HG03460 (cell line): ENCODE results near the gene PTPN9.
"Not testable (repeated sequence)": the region's sequence is repeated elsewhere in the genome, so short reads cannot be mapped to it uniquely, and the experiment has no call there.

Source experiments
- ATAC-seq: cut with Tn5 transposase; IDR thresholded peaks from one replicate; pipeline ENCODE4 v1.9.1; 2021; ENCODE audit not compliant: unreplicated experiment

PTPN9 gene

GRCh38 chr15:75532413-75533250 is 46.5 kb downstream of the PTPN9 start:
- ATAC-seq, result no peak

GRCh38 chr15:75531041-75531450 is 48.1 kb downstream of the PTPN9 start:
- no peak for ATAC-seq

GRCh38 chr15:75530169-75530568 is 48.9 kb downstream of the PTPN9 start:
- ATAC-seq, result no peak

DNA sequence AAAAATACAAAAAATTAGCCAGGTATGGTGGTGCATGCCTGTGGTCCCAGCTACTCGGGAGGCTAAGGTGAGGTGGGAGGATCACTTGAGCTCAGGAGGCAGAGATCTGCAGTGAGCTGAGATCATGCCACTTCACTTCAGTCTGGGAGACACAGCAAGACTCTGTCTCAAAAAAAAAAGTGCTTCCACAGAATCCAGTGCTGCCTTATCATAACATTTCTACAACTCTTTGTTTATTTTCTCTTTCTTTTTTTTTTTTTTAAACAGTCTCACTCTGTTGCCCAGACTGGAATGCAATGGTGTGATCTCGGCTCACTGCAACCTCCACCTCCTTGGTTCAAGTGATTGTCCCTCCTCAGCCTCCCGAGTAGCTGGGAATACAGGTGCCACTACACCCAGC is 53.4 kb downstream of the PTPN9 start:
- not testable (repeated sequence) for ATAC-seq

- ATAC-seq, result no peak
These were observed 56.1 kb downstream of the PTPN9 start for GRCh38 chr15:75523011-75523410.

DNA sequence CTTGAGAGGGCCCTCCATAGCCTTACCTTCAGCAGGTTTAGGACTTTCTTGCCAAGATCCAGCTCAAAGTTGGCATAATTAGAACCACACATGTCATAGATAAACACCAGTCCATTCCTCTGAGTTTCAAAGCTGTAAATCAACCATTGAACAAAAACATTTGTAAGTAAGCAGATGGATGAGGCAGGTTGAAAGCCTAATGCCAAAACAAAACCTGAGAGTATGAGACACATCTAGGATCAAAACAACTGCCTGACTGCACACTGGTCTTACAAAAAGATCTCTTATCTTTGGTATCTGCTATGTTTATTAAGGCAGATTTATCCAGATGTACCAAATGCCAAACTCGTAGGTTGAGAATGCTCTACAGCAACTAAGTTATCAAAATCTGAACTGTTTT is 61.9 kb downstream of the PTPN9 start:
- ATAC-seq, result no peak

- no peak for ATAC-seq
These were observed 70.1 kb downstream of the PTPN9 start for GRCh38 chr15:75508840-75509532.

DNA sequence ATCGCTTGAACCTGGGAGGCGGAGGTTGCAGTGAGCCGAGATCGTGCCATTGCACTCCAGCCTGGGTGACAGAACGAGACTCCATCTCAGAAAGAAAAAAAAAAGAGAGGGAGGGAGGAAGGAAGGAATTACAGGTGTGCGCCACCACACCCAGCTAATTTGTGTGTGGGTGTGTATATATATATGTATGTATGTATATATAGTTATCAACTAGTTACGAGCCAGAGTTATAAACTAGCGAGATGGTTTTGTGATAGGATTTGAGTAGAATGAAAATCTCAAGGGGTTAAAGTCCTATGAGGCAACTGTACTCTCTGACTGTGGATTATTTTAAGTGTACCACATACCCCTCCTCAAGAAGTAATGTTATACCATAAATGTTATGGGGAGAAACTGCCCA is 76.8 kb downstream of the PTPN9 start:
- ATAC-seq, result no peak

DNA sequence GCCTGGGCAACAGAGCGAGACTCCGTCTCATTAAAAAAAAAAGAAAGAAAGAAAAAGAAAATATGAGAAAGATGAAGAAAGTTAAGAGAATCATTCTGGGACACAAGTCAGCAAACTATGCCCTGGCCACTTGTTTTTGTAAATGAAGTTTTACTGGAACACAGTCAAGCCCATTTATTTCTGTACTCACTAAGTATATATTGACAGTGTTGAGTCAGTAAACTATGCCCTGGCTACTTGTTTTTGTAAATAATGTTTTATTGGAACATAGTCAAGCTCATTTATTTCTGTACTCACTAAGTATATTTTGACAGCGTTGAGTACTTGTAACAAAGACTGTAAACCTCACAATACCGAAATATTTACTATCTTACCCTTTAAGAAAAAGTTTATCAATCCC is 85.4 kb downstream of the PTPN9 start:
- ATAC-seq, result no peak

- ATAC-seq, result no peak
These were observed 95.2 kb downstream of the PTPN9 start for GRCh38 chr15:75483961-75484360.

DNA sequence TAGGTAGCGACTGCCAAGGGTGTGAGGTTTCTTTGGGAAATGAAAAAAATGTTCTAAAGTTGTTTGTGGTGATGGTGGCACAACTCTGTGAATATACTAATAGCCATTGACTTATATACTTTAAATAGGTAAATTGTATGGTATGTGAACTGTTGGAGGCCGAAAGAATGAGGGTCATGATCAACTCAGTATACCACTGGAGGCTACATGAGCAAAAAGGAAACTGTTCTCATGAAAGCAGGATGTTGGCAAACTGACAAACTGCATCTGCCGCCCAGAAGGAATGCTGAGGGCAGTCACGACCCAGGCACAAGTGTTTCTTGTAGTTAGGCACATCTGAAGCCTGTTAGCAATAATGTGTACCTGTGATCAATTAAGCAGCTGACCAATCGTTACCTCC is 95.6 kb downstream of the PTPN9 start:
- ATAC-seq, result not testable (repeated sequence)

GRCh38 chr15:75483106-75483505 is 96.0 kb downstream of the PTPN9 start:
- ATAC-seq, result no peak

DNA sequence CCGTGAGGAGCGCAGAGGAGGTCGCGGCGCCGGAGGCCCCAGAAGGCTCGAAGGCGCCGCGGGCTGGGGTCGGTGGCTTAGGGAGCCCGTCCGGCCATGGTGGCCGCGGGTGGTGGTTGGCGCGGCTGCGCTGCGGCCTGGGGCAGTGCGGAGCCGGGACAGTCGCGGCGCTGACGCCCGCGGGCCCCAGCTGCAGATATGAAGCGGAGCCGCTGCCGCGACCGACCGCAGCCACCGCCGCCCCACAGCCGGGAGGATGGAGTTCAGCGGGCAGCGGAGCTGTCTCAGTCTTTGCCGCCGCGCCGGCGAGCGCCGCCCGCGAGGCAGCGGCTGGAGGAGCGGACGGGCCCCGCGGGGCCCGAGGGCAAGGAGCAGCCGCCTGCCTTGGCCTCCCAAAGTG is 98.7 kb downstream of the PTPN9 start:
- not testable (repeated sequence) for ATAC-seq

DNA sequence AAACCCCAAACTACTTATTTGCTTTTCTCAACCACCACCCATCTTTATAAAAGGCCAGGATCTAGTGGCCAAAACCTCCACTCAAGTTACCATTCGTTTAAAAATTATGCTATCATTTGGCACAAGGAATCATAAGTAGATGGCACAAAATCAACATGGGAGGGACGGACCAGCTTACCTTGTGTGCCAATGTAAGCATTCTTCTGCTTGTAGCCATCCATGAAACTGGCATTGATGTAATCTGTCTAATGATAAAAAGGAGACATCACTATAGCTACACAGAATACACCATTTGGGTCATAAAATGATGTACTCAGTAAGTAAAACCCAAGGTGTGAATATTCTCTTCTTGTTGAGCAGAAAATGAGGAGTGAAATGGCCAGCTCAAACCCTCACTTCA is 99.4 kb downstream of the PTPN9 start:
- ATAC-seq, result no peak

DNA sequence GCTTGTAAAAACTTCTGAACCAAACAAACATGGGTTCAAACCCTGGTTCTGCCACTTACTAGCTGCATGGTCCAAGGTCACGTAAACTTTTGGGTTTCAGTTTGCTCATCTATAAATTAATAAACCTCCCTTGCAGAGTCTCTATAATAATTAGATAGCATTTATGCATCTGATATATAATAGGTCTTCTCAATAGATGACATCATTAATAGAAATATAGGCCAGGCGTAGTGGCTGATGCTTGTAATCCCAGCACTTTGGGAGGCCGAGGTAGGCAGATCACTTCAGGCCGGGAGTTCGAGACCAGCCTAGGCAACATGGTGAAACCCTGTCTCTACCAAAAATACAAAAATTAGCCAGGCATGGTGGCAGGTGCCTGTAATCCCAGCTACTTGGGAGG is 102.0 kb downstream of the PTPN9 start:
- ATAC-seq, result not testable (repeated sequence)

- ATAC-seq, result no peak
These were observed 110.1 kb downstream of the PTPN9 start for GRCh38 chr15:75468913-75469598.

- ATAC-seq, result no peak
These were observed 118.5 kb downstream of the PTPN9 start for GRCh38 chr15:75460646-75461045.

DNA sequence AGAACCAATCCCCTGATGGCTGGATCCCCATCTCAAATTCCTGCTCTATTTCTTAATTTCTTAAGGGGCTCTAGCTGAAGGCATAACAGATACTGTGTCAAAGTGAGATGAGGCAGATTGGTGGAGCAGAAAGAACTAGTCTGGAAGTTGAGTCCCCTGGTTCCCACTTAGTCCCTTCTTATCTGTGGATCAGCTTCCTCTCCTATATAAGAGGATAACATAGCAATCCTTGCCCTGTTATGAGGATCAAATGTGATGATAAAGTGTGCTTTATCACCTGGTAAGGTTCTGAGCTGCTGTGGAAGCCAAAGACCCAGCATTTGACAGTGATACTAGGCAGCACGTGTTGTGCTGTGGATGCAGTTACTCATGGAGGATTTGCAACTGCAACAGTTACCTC is 119.5 kb downstream of the PTPN9 start:
- no peak for ATAC-seq

DNA sequence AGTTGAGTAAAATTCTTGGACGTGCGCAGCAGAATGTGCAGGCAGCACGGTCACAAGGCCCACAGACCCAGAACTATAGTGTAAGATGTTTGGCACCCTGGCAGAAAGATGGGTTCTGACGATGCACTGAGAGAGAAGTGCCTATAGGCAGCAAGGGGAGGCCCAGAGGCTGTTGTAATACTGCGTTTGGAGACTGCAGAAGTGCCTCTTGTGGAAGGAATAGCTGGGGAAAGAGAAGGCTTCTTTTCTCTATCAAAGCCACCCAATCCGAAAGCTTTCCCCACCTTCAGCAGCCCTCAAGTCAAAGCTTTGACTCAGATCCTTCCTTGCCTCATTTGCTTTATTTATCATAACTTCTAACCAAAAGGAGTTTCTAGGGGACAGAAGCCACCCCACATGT is 122.4 kb downstream of the PTPN9 start:
- ATAC-seq, result no peak

DNA sequence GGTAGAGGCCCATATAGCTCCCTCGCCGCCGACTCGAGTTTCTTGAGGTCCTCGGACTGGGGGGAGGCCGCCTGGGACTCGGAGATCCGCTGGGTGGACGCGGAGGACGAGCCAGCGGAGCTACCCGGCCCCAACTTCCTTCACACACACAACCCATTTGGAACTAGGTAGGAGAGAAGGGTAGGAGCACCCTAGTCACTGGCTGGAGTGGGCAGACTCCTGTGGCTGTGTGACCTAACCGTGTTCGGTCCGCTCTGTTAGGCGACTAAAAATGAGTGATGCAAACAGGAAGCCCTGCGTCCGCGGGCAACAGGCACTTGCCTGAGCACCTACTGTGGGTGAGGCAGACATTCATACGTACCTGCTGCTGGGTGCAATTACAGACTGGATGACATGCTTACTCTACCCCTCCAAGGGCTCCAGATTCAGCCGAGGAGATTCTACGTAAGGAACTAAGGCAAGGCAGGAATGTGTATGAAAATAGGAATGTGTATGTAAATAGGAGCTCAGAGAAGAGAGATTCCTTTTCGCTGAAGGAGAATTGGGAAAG is 123.1 kb downstream of the PTPN9 start:
- no peak for ATAC-seq

DNA sequence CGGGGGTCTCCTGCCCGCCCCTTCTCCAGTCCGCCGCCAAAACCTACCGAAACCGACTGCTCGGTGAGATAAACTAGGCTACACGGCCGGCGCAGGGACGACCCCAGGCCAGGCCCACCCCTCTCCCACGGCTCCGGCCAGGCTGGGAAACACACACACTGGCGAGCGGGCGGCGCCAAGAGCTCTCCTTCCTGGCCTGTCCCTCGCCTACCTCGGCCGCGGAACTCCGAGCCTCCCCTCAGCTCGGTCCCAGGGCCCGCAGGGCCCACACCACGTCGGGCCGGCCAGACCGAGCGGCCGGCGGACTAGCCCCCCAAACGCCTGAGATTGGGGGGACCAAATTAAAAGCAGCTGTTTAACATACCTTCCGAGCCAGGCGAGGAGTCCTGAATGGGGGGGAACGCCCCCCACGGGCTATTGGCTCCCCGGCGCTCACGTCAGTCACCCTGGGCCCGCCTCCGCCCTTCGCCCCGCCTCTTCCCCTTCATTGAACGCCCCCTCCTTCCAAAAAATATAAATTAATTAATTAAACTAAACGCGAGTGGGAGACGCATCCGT is 123.6 kb downstream of the PTPN9 start:
- no peak for ATAC-seq
